AG09309 (cell line): ENCODE measurements around the gene FBXW7.
A peak's percentile ranks its signal among the peaks of the same experiment; 100 is the strongest.

Experiments
- DNase-seq: peaks from one replicate; pipeline ENCODE4 v3.0.0-alpha.2; 2010; ENCODE audit warnings: low read depth
- H3K4me3 ChIP-seq: 2 replicates; pipeline ENCODE4 v1.5.1; 2011; ENCODE audit warnings: mild to moderate bottlenecking, low read depth, low read length, moderate library complexity; ENCODE audit not compliant: control insufficient read depth
- TF ChIP-seq, protein P1 (sequence below): IDR thresholded peaks from 2 replicates; pipeline ENCODE4 v1.5.1; 2011; ENCODE audit warnings: mild to moderate bottlenecking, low read depth, low read length, inconsistent platforms; ENCODE audit not compliant: insufficient read depth, control insufficient read depth; ENCODE audit errors: missing control alignments

FBXW7 gene

DNA sequence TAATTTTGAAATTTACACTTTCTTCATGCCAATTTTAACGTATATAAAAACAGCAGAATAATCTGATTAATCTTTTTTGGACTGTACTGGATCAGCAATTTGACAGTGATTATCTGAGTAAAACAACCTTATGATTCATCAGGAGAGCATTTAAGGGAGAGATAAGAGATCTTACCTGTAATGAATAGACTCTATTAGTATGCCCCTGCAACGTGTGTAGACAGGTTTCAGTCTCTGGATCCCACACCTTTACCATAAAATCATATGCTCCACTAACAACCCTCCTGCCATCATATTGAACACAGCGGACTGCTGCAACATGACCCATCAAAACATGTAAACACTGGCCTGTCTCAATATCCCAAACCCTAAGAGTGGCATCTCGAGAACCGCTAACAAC lies 210.1 kb downstream of the FBXW7 start:
- TF ChIP-seq, protein P1, sequence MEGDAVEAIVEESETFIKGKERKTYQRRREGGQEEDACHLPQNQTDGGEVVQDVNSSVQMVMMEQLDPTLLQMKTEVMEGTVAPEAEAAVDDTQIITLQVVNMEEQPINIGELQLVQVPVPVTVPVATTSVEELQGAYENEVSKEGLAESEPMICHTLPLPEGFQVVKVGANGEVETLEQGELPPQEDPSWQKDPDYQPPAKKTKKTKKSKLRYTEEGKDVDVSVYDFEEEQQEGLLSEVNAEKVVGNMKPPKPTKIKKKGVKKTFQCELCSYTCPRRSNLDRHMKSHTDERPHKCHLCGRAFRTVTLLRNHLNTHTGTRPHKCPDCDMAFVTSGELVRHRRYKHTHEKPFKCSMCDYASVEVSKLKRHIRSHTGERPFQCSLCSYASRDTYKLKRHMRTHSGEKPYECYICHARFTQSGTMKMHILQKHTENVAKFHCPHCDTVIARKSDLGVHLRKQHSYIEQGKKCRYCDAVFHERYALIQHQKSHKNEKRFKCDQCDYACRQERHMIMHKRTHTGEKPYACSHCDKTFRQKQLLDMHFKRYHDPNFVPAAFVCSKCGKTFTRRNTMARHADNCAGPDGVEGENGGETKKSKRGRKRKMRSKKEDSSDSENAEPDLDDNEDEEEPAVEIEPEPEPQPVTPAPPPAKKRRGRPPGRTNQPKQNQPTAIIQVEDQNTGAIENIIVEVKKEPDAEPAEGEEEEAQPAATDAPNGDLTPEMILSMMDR = no peak
- no peak overlapping the region for H3K4me3 ChIP-seq
- no peak for DNase-seq

DNA sequence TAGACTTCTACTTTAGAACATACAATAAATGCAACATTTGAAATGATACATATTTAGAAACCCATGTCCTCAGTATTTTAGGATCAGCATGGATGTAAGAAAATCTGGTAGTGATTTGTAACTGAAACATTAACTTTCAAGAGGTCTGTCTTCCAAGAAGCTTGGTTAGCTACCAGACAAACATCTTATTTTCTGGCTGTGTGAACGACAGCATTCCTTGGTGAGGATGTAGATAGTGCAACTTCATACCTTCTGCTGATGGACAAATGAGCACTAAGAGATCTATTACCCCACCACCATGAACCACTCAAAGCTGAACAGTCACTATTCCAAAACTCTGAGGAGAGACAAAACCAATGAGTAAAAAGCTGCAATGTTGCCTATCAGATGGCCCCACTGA lies 212.7 kb downstream of the FBXW7 start:
- no peak for DNase-seq
- TF ChIP-seq, protein P1 = no peak
- H3K4me3 ChIP-seq = no peak overlapping the region

DNA sequence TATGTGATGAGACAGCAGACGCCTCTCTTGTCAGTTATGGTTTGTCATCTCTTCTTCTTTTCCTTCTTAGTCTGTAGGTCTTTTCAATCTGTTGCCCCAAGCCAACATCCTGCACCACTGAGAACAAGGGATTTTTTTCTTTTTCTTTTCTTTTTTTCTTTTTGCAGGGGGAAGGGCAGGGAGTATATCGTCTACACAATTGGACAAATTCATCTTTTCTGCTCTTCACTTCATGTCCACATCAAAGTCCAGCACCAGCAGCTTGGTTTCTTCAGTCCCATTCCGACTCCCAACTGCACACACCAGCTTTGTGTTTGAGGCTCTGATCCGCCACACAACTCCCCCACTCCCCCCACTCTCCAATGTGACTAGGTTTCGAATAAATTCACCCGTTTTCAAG lies 213.2 kb downstream of the FBXW7 start:
- TF ChIP-seq, protein P1 = no peak
- H3K4me3 ChIP-seq = no peak overlapping the region
- no peak for DNase-seq

DNA sequence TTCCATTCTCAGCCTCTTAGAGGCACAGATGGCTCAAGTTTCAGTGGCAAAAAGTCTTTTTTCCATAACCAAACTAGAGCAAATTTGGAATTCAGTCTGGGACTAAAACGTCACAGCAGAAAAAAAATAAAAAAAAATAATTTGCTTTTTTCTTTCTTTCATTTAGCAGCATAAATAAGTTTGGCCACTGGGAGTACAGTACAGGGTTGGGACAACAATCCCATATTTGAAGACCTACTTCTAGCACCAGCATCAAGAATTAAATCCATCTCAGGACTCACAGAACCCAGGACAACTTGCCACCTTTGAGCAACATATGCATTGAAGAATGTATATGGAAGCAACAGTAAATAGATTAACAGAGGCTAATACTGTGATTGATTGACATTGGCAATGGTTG lies 214.0 kb downstream of the FBXW7 start:
- TF ChIP-seq, protein P1 = no peak
- no peak for DNase-seq

DNA sequence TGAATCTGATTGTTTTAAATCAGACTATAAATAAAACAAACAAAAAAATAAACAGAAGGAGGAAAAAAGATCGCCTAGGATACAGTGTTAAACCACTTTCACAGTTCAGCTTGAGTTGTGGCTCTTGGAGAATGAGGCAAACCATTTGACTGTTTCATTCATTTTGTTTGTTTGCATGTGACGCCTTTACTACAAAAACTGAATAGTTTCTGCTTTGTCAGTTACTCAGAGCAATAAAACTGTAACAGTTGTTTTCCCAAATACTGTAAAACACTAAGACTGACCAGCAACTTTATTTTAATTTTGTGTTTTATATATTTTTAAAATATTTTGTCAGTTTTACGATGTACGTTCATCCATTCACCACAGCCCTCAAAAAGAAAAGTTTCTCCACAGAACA lies 214.5 kb downstream of the FBXW7 start:
- TF ChIP-seq, protein P1 = no peak
- no peak overlapping the region for H3K4me3 ChIP-seq
- DNase-seq = no peak

More for the DNA sequence above, 214.0 kb downstream of the FBXW7 start:
- H3K4me3 ChIP-seq = no peak overlapping the region

DNA sequence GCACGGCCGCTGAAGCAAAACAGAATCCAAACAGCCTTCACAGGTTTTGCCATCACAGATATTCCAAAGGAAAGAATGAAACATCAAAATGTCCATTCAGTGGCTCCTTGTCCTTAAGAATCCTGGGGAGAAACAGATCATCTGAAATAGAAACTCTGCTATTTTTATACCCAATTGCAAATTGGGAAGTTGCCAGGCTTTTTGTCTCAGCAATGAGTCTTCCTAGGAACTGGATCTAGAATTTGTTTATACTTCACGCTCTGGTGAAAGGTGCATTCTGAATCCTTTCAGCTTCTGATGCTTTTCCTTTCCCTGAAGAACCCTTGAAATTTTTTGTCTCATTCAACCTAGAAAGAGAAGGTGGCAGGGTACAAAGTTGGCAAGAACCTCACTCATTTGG lies 218.9 kb downstream of the FBXW7 start:
- DNase-seq = no peak
- TF ChIP-seq, protein P1 = no peak

DNA sequence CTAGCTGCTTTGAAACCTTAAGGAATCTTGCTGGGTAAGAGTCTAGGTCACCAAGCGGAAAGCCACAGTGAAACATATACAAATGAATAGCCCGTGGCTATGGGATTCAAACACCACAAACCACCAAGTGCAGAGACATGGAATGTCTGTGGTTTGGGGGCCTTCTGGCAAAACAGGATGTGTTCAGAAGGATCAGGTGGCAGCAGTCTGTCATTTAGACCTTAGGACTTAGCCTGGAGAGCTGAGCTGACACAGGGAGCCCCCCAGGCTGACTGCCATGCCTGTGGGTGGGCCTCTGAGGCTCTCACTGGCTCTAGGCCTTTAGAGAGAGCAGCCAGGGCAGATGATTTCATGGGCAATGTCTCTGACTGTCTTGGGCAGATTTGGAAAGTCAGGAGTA lies 225.6 kb downstream of the FBXW7 start:
- no peak overlapping the region for H3K4me3 ChIP-seq
- DNase-seq = peak; percentile 59
- TF ChIP-seq, protein P1 = no peak

More for the DNA sequence above, 218.9 kb downstream of the FBXW7 start:
- H3K4me3 ChIP-seq = no peak overlapping the region
